ENCODE results near the gene SRCAP. TPM values are rescaled to one million over a fixed set of nuclear protein-coding genes. Genes with fewer than 3 reads are reported as not detected.

SRCAP gene
- total RNA-seq, 1 donor from 2014 or later: 18.1 TPM

DNA sequence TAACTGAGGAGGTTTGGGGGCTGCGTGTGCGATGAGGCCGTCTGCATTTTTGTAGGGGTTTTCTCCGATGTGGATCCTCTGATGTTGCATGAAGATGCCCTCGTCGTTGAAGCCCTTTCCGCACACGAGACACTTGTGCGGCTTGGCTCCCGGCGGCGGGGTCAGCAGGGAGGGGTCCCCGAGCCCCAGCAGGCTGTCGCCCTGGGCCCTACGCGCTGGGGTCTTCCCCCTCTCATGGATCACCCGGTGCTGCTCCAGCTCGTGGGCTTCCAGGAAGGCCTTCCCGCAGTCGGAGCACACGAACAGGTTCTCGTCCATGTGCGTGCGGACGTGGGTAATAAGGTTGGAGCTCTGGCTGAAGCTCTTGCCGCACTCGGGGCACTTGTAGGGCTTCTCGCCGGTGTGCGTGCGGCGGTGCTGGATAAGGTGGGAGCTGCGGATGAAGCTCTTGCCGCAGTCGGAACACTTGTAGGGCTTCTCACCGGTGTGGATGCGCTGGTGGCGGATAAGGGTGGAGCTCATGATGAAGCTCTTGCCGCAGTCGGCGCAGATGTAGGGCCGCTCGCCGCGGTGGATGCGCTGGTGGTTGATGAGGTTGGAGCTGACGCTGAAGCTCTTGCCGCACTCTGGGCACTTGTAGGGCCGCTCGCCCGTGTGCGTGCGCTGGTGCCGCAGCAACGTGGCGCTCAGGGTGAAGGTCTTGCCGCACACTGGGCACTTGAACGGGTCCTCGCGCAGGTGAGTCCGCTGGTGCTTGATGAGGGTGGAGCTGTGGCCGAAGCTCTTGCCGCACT is 83.7 kb downstream of the SRCAP start:
- H3K36me3 ChIP-seq (ENCODE audit: control insufficient read depth, insufficient read depth, low read length): no peaks in the 10 kb centered on the region
- TF ChIP-seq, protein P1, sequence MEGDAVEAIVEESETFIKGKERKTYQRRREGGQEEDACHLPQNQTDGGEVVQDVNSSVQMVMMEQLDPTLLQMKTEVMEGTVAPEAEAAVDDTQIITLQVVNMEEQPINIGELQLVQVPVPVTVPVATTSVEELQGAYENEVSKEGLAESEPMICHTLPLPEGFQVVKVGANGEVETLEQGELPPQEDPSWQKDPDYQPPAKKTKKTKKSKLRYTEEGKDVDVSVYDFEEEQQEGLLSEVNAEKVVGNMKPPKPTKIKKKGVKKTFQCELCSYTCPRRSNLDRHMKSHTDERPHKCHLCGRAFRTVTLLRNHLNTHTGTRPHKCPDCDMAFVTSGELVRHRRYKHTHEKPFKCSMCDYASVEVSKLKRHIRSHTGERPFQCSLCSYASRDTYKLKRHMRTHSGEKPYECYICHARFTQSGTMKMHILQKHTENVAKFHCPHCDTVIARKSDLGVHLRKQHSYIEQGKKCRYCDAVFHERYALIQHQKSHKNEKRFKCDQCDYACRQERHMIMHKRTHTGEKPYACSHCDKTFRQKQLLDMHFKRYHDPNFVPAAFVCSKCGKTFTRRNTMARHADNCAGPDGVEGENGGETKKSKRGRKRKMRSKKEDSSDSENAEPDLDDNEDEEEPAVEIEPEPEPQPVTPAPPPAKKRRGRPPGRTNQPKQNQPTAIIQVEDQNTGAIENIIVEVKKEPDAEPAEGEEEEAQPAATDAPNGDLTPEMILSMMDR (IDR thresholded peaks at IDR 0.05; ENCODE audit: insufficient read depth, low read length, poor library complexity, severe bottlenecking): no peak
- no peaks in the 10 kb centered on the region for H3K27me3 ChIP-seq (ENCODE audit: control insufficient read depth, insufficient read depth, low read length)
- no peak overlapping the region for H3K4me3 ChIP-seq (ENCODE audit: low read depth, low read length)
- no peak for DNase-seq (ENCODE audit: low read depth)

DNA sequence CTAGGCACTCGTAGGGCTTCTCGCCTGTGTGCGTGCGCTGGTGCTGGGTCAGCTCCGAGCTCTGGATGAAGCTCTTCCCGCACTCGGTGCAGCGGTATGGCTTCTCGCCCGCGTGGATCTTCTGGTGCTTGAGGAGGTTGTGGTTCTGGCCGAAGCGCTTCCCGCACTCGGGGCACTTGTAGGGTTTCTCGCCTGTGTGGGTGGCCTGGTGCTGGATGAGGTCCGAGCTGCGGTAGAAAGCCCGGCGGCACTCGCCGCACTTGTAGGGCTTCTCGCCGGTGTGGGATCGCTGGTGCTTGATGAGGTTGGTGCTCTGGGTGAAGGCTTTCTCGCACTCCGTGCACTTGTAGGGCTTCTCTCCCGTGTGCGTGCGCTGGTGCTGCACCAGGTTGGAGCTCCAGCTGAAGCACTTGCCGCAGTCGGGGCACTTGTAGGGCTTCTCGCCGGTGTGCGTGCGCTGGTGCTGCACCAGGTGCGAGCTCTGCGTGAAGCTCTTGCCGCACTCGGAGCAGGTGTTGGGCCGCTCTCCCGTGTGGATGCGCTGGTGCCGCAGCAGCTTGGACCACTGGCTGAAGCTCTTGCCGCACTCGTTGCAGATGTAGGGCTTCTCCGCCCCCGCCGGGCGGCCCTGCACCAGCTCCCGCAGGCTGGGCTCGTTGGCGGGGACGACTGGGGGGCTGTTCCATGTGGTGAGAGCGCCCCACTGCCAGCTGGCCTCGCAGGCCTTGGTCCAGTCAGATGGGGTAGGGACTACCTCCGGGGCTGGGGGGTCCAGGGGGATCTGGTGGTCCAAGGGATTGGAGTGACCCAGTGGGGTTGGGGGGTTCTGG is 84.5 kb downstream of the SRCAP start:
- TF ChIP-seq, protein P1 (IDR thresholded peaks at IDR 0.05; ENCODE audit: insufficient read depth, low read length, poor library complexity, severe bottlenecking): no peak
- no peak for DNase-seq (ENCODE audit: low read depth)
- no peak overlapping the region for H3K4me3 ChIP-seq (ENCODE audit: low read depth, low read length)
- no peaks in the 10 kb centered on the region for H3K36me3 ChIP-seq (ENCODE audit: control insufficient read depth, insufficient read depth, low read length)
- no peaks in the 10 kb centered on the region for H3K27me3 ChIP-seq (ENCODE audit: control insufficient read depth, insufficient read depth, low read length)

DNA sequence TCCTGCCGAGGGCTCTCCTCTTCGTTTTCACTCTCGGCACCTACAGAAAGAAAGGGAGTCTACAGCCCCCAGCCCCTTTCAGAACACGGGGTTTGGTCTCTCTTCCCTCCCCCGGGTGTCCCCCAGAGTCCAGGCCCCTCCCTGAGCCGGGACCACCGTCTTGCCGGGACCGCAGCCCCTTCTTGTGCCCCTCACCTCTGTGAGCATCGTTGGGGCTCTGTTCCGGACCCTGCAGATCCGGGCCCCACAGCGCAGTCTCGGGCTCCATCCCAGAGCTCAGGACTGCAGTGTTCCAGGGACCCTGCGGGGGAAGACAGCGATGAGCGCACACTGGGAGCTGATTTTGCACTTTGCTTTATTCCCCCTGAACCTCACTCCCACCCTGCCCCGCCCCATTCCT is 85.2 kb downstream of the SRCAP start:
- Histone ChIP-seq H3K36me3 (ENCODE audit: control insufficient read depth, insufficient read depth, low read length) (no peaks in the 10 kb centered on the region), H3K27me3 (ENCODE audit: control insufficient read depth, insufficient read depth, low read length) (no peaks in the 10 kb centered on the region)

DNA sequence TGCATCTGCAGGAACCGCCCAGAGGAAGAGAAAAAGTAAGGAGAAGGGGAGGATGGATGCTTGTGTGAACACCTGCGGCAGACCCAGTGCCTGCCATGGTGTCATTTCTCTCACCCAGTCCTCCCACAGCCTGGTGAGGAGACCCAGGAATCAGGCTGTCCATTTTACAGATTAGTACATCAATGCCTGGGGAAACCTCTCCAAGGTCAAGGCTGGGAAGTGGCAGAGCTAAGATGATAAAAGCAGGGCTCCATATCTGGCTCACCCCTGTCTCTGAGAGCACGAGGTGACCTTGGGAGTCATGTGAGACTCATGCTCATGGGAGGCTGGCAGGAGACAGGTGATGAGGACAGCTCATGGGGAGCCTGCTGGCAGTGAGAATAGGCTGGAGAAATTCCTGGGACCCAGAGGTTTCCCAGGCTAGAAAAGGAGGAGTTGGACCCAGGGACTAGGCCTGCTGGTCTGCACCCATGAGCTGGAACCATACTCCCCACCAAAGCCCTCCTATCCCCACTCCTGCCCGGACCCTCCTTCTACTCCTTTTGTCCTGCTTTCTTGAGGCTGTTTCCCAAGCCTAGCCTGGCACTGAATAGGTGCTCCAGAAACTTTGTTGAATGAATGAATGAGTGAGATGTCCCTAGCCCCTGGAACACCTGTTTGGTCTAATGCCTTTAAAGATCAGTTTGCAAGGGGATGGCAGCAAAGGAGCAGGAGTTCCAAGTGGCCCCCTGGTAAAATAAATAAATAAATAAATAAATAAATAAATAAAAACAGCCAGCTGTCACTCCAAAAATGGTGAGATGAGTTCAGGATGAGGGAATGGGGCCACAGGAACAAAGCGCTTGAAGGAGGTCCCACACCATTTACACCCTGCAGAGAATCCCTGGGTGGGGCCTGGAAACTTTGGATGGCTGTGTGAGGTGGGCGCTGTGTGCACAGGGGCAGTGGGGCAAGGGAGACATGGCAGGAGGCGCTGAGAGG is 86.4 kb downstream of the SRCAP start:
- no peaks in the 10 kb centered on the region for H3K27me3 ChIP-seq (ENCODE audit: control insufficient read depth, insufficient read depth, low read length)
- no peak for DNase-seq (ENCODE audit: low read depth)
- TF ChIP-seq, protein P1 (IDR thresholded peaks at IDR 0.05; ENCODE audit: insufficient read depth, low read length, poor library complexity, severe bottlenecking): no peak
- H3K36me3 ChIP-seq (ENCODE audit: control insufficient read depth, insufficient read depth, low read length): no peaks in the 10 kb centered on the region
- H3K4me3 ChIP-seq (ENCODE audit: low read depth, low read length): peak overlapping the region; percentile 99

More for the DNA sequence above, 85.2 kb downstream of the SRCAP start:
- H3K4me3 ChIP-seq (ENCODE audit: low read depth, low read length): no peak overlapping the region
- TF ChIP-seq, protein P1 (IDR thresholded peaks at IDR 0.05; ENCODE audit: insufficient read depth, low read length, poor library complexity, severe bottlenecking): no peak
- DNase-seq (ENCODE audit: low read depth): no peak

DNA sequence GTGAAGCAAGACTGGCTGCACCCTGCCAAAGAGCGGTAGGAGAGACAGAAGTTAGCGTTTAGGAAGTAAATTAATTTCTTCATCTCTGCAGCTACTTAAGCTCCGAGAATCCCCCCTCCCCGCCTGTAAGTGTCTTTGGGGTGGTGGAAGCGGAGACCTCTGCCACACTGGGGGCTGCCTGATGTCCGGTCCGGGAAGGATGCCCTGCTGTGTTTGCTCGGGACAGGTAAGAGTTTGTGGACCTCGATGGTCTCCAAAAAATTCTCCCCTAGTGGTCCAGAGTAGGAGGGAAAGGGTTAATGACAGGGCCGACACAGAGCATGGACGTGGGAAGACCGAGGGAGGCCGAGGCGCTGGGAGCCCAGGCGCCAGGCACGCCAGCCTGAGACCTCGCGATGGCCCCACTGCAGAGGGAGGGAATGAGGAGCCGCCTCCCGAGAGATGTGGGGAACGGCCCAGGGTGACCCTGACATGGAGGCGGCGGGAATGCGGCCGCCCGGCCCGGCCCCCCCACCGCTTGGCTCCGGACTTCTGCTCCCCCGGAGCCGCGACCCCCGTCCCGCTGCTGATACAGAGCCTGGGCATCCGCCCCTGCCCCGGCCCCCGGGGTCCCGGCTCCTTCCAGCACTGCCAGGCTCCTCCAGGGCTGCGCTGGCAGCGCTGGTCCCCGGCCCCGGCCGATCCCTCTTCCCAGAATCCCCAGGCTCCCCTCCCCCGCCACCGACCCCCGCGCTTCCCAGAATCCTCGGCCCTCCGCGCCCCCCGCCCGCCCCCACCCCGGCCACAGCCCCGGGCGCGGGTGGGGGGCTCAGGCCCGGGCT is 87.4 kb downstream of the SRCAP start:
- TF ChIP-seq, protein P1 (IDR thresholded peaks at IDR 0.05; ENCODE audit: insufficient read depth, low read length, poor library complexity, severe bottlenecking): no peak
- DNase-seq (ENCODE audit: low read depth): no peak
- Histone ChIP-seq H3K4me3 (ENCODE audit: low read depth, low read length) (peak overlapping the region; percentile 99), H3K36me3 (ENCODE audit: control insufficient read depth, insufficient read depth, low read length) (no peaks in the 10 kb centered on the region), H3K27me3 (ENCODE audit: control insufficient read depth, insufficient read depth, low read length) (no peaks in the 10 kb centered on the region)
